K562 (cell line): Measurements from ENCODE around the gene SLC7A11. TPM values are rescaled to one million over a fixed set of nuclear protein-coding genes. Genes with fewer than 3 reads are reported as not detected.
A peak's percentile ranks its signal among the peaks of the same experiment; 100 is the strongest.

Source experiments
- ATAC-seq: fragments of 200-7000 bp; cut with Tn5 transposase; 3 replicates; pipeline ENCODE4 v1.9.1; 2020; ENCODE audit warnings: moderate library complexity
- BruUV-seq: library from RNA; stranded (reverse); fragments of 400-500 nt; replicated peaks from 2 replicates; lab custom pipeline; 2021; lab: Mats Ljungman, UMichigan
- CTCF ChIA-PET: fragments of 300-600 bp; formaldehyde crosslinking; extraction: SDS; loops from one replicate; lab custom pipeline; 2021; ENCODE audit warnings: low intra/inter-chr PET ratio; lab: Yijun Ruan, JAX
- POLR2A ChIA-PET: fragments of 300-600, 350-650 bp; sonication (Branson Sonifier 250); formaldehyde crosslinking; extraction: SDS; loops from one replicate; lab custom pipeline; 2021; ENCODE audit warnings: antibody characterized with exemption, inconsistent platforms; lab: Yijun Ruan, JAX
- DNase-seq, 4 experiments: peaks; one replicate each; pipeline versions ENCODE4 v3.0.0 to v3.0.0-alpha.2; 2011 to 2018; ENCODE audit warnings: low spot score in 3 of 4, mixed read lengths in 3 of 4; ENCODE audit errors: extremely low read depth in 1 of 4
- FAIRE-seq: peaks from 2 replicates; lab custom pipeline; 2011; peaks lifted over from hg19 to GRCh38; lab: Jason Lieb, UNC
- H2AFZ ChIP-seq: 2 replicates; pipeline ENCODE4 v1.6.0; 2011; ENCODE audit warnings: low read depth, low read length, control low read depth, inconsistent platforms
- H3K27ac ChIP-seq: fragments of 200-600 bp; 3 replicates; pipeline ENCODE4 v1.8.0; 2011; ENCODE audit warnings: low read depth, mild to moderate bottlenecking, control low read depth, inconsistent platforms, low read length, moderate library complexity, mixed read lengths; ENCODE audit errors: extremely low read depth
- H3K27me3 ChIP-seq, 2 experiments: fragments of 300-600 bp in 1 of 2; 2 replicates in 1 of 2; 3 replicates in 1 of 2; pipeline versions ENCODE4 v1.6.0 to v1.8.0; 2011; ENCODE audit warnings: inconsistent platforms in 2 of 2, low read length in 2 of 2, mild to moderate bottlenecking in 1 of 2, mixed read lengths in 1 of 2, moderate library complexity in 1 of 2; ENCODE audit not compliant: control insufficient read depth in 2 of 2, insufficient read depth in 2 of 2
- H3K36me3 ChIP-seq: fragments of 300-600 bp; 3 replicates; pipeline ENCODE4 v1.8.0; 2011; ENCODE audit warnings: mild to moderate bottlenecking, low read length, inconsistent platforms; ENCODE audit not compliant: control insufficient read depth, insufficient read depth
- H3K4me1 ChIP-seq, 2 experiments: fragments of 200-600 bp in 1 of 2; replicated peaks in 1 of 2; 2 replicates in 1 of 2; 3 replicates in 1 of 2; pipeline versions ENCODE4 v1.5.1 to v1.8.0; 2011; ENCODE audit warnings: inconsistent platforms in 2 of 2, low read length in 2 of 2, mild to moderate bottlenecking in 1 of 2, mixed read lengths in 1 of 2, moderate library complexity in 1 of 2; ENCODE audit not compliant: control insufficient read depth in 2 of 2, insufficient read depth in 2 of 2
- H3K4me2 ChIP-seq: 2 replicates; pipeline ENCODE4 v1.6.1; 2011; ENCODE audit warnings: low read length, control low read depth, inconsistent platforms, mixed read lengths; ENCODE audit not compliant: insufficient read depth
- H3K4me3 ChIP-seq: fragments of 200-600 bp; sonication (generic), shearing (Covaris generic); 2 replicates; pipeline ENCODE4 v1.5.1; 2016; ENCODE audit warnings: control low read depth, inconsistent platforms
- H3K79me2 ChIP-seq: fragments of 200-600 bp; 3 replicates; pipeline ENCODE4 v1.8.0; 2011; ENCODE audit warnings: low read length, inconsistent platforms; ENCODE audit not compliant: control insufficient read depth, insufficient read depth
- H3K9ac ChIP-seq, 2 experiments: 2 replicates each; pipeline versions ENCODE4 v1.6.0 to v1.6.1; 2011; ENCODE audit warnings: low read depth in 2 of 2, low read length in 2 of 2, control low read depth in 1 of 2, inconsistent platforms in 1 of 2, mild to moderate bottlenecking in 1 of 2, mixed read lengths in 1 of 2; ENCODE audit not compliant: insufficient read depth in 1 of 2
- H3K9me1 ChIP-seq: one replicate; pipeline ENCODE4 v1.6.0; 2011; ENCODE audit warnings: inconsistent platforms, mild to moderate bottlenecking, low read length, moderate library complexity; ENCODE audit not compliant: control insufficient read depth, insufficient read depth
- H3K9me3 ChIP-seq: replicated peaks from 2 replicates; pipeline ENCODE4 v1.5.1; 2011; ENCODE audit warnings: low read depth, low read length, inconsistent platforms; ENCODE audit not compliant: control insufficient read depth, insufficient read depth
- H4K20me1 ChIP-seq: replicated peaks from 2 replicates; pipeline ENCODE4 v1.6.1; 2011; ENCODE audit warnings: low read length, inconsistent platforms, mixed read lengths; ENCODE audit not compliant: control insufficient read depth, insufficient read depth
- CREM ChIP-seq: IDR thresholded peaks from 2 replicates; pipeline ENCODE4 v1.6.1; 2014; ENCODE audit warnings: antibody characterized with exemption, low read depth
- DMBX1 ChIP-seq: fragments of 250-450 bp; sonication (Bioruptor Pico); IDR thresholded peaks from 2 replicates; pipeline ENCODE4 v1.8.0; 2022; ENCODE audit warnings: inconsistent platforms, mild to moderate bottlenecking, moderate library complexity, borderline replicate concordance
- NFRKB ChIP-seq: fragments of 450-650 bp; IDR thresholded peaks from 2 replicates; pipeline ENCODE4 v1.6.1; 2016; ENCODE audit warnings: low read depth
- RFX1 ChIP-seq: fragments of 450-650 bp; IDR thresholded peaks from 2 replicates; pipeline ENCODE4 v1.6.1; 2016; ENCODE audit warnings: mild to moderate bottlenecking, moderate library complexity
- SMAD1 ChIP-seq: fragments of 150-350 bp; IDR thresholded peaks from 2 replicates; pipeline ENCODE4 v1.6.1; 2014; ENCODE audit warnings: low read length, low read depth; ENCODE audit not compliant: partially characterized antibody
- ZBTB7A ChIP-seq: IDR thresholded peaks from 2 replicates; pipeline ENCODE4 v1.6.1; 2011; ENCODE audit warnings: low read depth, mild to moderate bottlenecking, low read length, moderate library complexity, borderline replicate concordance; ENCODE audit not compliant: control insufficient read depth
- ZNF707 ChIP-seq: fragments of 250-450 bp; sonication (Bioruptor Pico); conservative IDR thresholded peaks from 2 replicates; pipeline ENCODE4 v1.8.0; 2022; ENCODE audit warnings: inconsistent platforms, mild to moderate bottlenecking, moderate library complexity
- WGBS: fragments of 100-300 bp; shearing (Covaris generic); methylation state at CpG from one replicate; pipeline ENCODE4 v1.1.6; 2016; ENCODE audit warnings: low coverage, mixed read lengths; ENCODE audit not compliant: insufficient coverage; ENCODE audit errors: missing lambda C conversion rate; 5-methylcytosine and 5-hydroxymethylcytosine counted together
- in situ Hi-C: fragments of 300-500 bp; cut with MboI; formaldehyde crosslinking; loops from 4 replicates; pipeline ENCODE4 v1.15.0; 2018; ENCODE audit warnings: inconsistent platforms, mixed read lengths
- intact Hi-C: fragments of 100-400 bp; cut with micrococcal nuclease; formaldehyde crosslinking; loops from 2 replicates; pipeline ENCODE4 v1.14.2; 2022
- polyA plus RNA-seq, 8 experiments: library from polyadenylated mRNA; depleted of rRNA in 4 of 8; stranded (reverse) in 5 of 8; unstranded in 3 of 8; fragments of >200 nt; fragmentation: Nextera tagmentation in 2 of 8; fragmentation: Illumina TruSeq in 1 of 8; extraction: Ambion mirVana in 2 of 8; extraction: Trizol in 1 of 8; gene quantifications; 2 replicates each; pipeline versions ENCODE4 v1.2.1 to v1.2.3, GENCODE V29; 2011 to 2014; ENCODE audit warnings: inconsistent platforms in 1 of 8, missing spikeins in 1 of 8
- total RNA-seq, 7 experiments: library from RNA; depleted of rRNA in 6 of 7; stranded (reverse); fragments of >200 nt in 6 of 7; fragmentation: Illumina TruSeq in 2 of 7; extraction: Trizol in 2 of 7; gene quantifications; 2 replicates each; pipeline versions ENCODE4 v1.2.1 to v1.2.3, GENCODE V29; 2011 to 2021; ENCODE audit warnings: low replicate concordance in 1 of 7
- TF ChIP-seq, protein P1 (sequence below): fragments of 250-450 bp; sonication (Bioruptor Pico); IDR thresholded peaks from 2 replicates; pipeline ENCODE4 v1.8.0; 2021; ENCODE audit warnings: borderline replicate concordance, mild to moderate bottlenecking, moderate library complexity; ENCODE audit not compliant: poor library complexity, severe bottlenecking
- TF ChIP-seq, protein P2 (sequence below), 2 experiments: fragments of 250-450 bp in 1 of 2; fragments of 450-650 bp in 1 of 2; sonication (Bioruptor Pico) in 1 of 2; IDR thresholded peaks; 2 replicates each; pipeline versions ENCODE4 v1.6.1 to v1.8.0; 2016 to 2021; ENCODE audit warnings: mild to moderate bottlenecking in 2 of 2, moderate library complexity in 2 of 2, missing compliant biosample characterization in 1 of 2, missing genetic modification characterization in 1 of 2

Gene SLC7A11
- total and polyA plus RNA-seq, 9 of the 15 experiments (the other 6 are each of a cell fraction or from before 2014, with no cell fraction given): 4.5 to 26.1 (median 13.5) TPM

GRCh38 chr4:138242076-138242833 lies at the start of gene SLC7A11 (continued):
- TF ChIP-seq, protein P1, sequence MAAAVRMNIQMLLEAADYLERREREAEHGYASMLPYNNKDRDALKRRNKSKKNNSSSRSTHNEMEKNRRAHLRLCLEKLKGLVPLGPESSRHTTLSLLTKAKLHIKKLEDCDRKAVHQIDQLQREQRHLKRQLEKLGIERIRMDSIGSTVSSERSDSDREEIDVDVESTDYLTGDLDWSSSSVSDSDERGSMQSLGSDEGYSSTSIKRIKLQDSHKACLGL: no peak
- TF ChIP-seq, protein P2, sequence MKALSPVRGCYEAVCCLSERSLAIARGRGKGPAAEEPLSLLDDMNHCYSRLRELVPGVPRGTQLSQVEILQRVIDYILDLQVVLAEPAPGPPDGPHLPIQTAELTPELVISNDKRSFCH (CRISPR knock-in tag; IDR thresholded peaks at IDR 0.05): no peak
- TF ChIP-seq, protein P2 (tag; IDR thresholded peaks at IDR 0.05): peak; percentile 74
- TF ChIP-seq NFRKB: peak; percentile 68; the same call in 1 of the 2 replicates
- no peak for TF ChIP-seq ZBTB7A
- TF ChIP-seq RFX1: no peak
- TF ChIP-seq DMBX1: no peak
- peak; percentile 74 for TF ChIP-seq CREM

DNA sequence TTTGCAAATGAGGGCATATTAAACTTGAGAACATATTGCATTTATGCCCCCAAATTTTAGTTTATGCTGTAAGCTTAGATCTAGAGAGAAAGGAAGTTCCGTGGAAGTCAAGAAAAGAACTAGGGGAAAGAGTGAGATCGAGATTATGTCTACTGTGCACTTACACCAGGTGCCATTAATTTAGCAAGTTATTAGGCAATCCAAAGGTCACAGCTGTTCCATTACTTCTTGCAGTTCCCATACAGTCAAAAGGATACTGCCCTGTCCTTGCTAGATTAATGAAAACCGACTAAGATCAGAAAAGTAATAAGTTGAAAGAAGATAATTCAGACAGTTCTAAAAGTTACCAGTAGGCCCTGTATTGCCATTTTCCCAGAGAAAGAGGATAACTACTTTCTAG lies 49.3 kb upstream of the SLC7A11 start:
- 6% methylated on average over 3 of the region's 3 CpGs for WGBS
- Histone ChIP-seq H3K4me1 (no peaks in the 10 kb centered on the region), H3K9ac (no peak overlapping the region), H3K4me2 (no peak overlapping the region), H3K27me3 (no peaks in the 10 kb centered on the region), H4K20me1 (no peaks in the 10 kb centered on the region), H2AFZ (peak overlapping the region; percentile 7; the same call in 1 of the 2 replicates), H3K79me2 (no peaks in the 10 kb centered on the region), H3K9me1 (no peaks in the 10 kb centered on the region), H3K36me3 (no peaks in the 10 kb centered on the region), H3K4me3 (no peak overlapping the region), H3K27ac (no peak overlapping the region), H3K9me3 (no peaks in the 10 kb centered on the region)
- ATAC-seq (no peak), FAIRE-seq (no peak), DNase-seq (no peak)
- in situ Hi-C loops: no loop called here
- POLR2A ChIA-PET: no interaction called here
- TF ChIP-seq ZNF707 (CRISPR knock-in tag) (no peak), SMAD1 (no peak)
- CTCF ChIA-PET: no interaction called here
- BruUV-seq: no TSS peak
- intact Hi-C loops: no loop called here
